CD4-positive, alpha-beta T cell treated with Interleukin-15 for 1 hour (primary cell): ENCODE results near the gene CADPS.

Experiments
- DNase-seq: peaks from one replicate; pipeline ENCODE4 v3.0.0-alpha.2; 2020

Gene CADPS

GRCh38 chr3:62624185-62624584 is 251.0 kb downstream of the CADPS start:
- DNase-seq: no peak

- DNase-seq: no peak
These were observed 252.6 kb downstream of the CADPS start for GRCh38 chr3:62622553-62623174.

GRCh38 chr3:62621925-62622324 is 253.3 kb downstream of the CADPS start:
- no peak for DNase-seq

- DNase-seq: no peak
These were observed 254.0 kb downstream of the CADPS start for GRCh38 chr3:62621176-62621575.

- no peak for DNase-seq
These were observed 259.9 kb downstream of the CADPS start for GRCh38 chr3:62615258-62615849.

GRCh38 chr3:62614527-62614926 is 260.7 kb downstream of the CADPS start:
- no peak for DNase-seq

GRCh38 chr3:62611541-62612240 is 263.5 kb downstream of the CADPS start:
- no peak for DNase-seq

- no peak for DNase-seq
These were observed 267.8 kb downstream of the CADPS start for GRCh38 chr3:62607287-62608029.

- DNase-seq: no peak
These were observed 269.7 kb downstream of the CADPS start for GRCh38 chr3:62605413-62606068.

- DNase-seq: no peak
These were observed 270.4 kb downstream of the CADPS start for GRCh38 chr3:62604751-62605351.

- DNase-seq: no peak
These were observed 270.9 kb downstream of the CADPS start for GRCh38 chr3:62604298-62604697.

- no peak for DNase-seq
These were observed 272.2 kb downstream of the CADPS start for GRCh38 chr3:62602987-62603386.

- DNase-seq: no peak
These were observed 273.0 kb downstream of the CADPS start for GRCh38 chr3:62602129-62602770.

GRCh38 chr3:62601238-62602070 is 273.8 kb downstream of the CADPS start:
- DNase-seq: no peak

GRCh38 chr3:62600033-62600432 is 275.2 kb downstream of the CADPS start:
- DNase-seq: no peak

- DNase-seq: no peak
These were observed 277.7 kb downstream of the CADPS start for GRCh38 chr3:62597491-62597890.

- no peak for DNase-seq
These were observed 282.8 kb downstream of the CADPS start for GRCh38 chr3:62592408-62592807.

GRCh38 chr3:62589078-62589477 is 286.1 kb downstream of the CADPS start:
- no peak for DNase-seq

- no peak for DNase-seq
These were observed 287.6 kb downstream of the CADPS start for GRCh38 chr3:62587579-62588031.

- no peak for DNase-seq
These were observed 288.0 kb downstream of the CADPS start for GRCh38 chr3:62587169-62587568.

GRCh38 chr3:62586356-62586755 is 288.9 kb downstream of the CADPS start:
- no peak for DNase-seq
